ENCODE results near the gene MRTFA.

Gene MRTFA

DNA sequence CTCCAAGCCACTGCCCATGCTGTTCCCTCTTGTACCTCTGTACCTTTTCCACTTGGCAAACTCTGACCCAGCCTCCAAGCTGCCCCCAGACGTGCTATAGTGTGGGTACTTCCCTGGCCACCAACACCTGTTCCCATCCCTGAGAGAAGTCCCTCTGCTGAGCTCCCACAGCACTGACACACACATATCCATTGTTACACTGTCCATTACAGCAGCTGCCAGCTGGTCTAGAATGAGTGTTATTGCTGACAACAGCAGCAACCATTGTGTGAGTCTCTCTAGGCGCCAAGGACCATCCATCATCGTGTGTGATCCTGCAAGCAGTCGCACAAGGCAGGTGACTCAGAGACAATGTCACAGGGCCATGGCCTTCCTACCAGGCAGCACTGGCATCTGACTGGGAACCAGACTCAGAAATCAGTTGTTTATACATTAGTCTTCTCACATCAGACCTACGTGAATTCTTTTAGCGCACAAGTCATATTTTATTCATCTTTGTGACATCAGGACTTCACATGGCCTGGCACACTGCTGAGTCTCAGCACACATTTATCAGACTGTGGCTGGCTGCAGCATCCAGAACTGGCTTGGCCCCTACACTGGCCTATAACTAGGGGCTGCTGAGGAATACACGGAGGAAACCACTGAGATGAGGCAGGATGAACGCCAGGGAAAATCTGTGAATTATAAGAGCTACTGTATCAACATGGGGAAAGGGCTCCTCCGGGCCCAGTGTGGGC is 209.8 kb downstream of the MRTFA start:
- no peak for DNase-seq (ENCODE audit: low spot score)

- no peak for DNase-seq (ENCODE audit: low spot score)
These were observed 211.4 kb downstream of the MRTFA start for GRCh38 chr22:40425082-40425481.

DNA sequence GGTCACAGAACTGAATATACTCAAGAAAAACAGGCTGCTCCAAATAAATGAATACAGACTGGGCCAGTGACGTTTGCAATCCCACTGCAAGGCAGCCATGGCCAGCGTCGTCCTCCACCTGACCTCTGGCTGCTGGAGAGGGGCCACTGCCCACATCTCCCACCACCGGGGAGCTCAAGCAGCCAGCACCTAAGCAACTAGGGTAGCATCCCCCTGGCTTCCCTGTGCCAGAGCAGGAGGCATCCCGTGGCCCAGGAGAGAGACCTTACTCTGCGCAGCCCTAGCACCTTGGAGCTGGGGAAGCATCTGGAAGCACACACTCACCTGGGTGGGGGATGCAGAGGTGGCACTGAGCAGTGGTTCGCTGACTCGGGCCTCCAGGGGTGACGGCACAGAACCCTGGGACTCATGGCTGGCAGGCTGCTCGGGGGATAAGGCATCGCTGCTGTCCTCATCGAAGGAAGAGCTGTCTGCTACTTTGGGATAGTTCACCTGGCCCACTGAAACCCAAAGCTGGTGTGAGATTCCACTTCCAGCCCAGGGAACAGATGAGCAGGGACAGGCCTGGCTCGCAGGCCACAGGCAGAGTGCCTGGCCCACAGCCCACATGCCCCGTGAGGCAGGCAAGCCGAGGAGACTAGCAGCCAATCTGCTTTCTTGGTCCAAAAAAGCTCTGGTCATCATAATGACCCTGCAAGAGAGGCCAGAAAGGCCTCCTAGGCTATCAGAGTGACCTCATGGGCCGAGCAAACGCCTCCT is 212.5 kb downstream of the MRTFA start:
- DNase-seq (ENCODE audit: low spot score), result no peak

DNA sequence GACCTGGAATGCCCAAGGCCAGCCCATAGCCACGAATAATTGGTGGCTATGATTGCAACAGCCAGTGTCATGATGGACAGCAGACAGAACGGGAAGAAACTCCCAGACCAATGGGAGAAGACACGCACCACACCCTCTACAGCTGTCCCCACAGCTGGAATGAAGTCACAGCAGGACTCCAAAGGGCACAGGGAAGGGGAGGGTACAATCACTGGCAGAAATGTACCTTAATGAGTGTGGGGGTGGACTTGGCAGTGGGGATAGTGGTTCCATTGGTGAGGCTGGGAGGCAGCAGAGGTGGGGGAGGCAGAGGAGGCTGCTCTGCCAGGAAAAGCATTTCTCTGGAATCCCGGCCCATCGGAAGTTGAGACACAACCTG is 213.2 kb downstream of the MRTFA start:
- DNase-seq (ENCODE audit: low spot score), result no peak

DNA sequence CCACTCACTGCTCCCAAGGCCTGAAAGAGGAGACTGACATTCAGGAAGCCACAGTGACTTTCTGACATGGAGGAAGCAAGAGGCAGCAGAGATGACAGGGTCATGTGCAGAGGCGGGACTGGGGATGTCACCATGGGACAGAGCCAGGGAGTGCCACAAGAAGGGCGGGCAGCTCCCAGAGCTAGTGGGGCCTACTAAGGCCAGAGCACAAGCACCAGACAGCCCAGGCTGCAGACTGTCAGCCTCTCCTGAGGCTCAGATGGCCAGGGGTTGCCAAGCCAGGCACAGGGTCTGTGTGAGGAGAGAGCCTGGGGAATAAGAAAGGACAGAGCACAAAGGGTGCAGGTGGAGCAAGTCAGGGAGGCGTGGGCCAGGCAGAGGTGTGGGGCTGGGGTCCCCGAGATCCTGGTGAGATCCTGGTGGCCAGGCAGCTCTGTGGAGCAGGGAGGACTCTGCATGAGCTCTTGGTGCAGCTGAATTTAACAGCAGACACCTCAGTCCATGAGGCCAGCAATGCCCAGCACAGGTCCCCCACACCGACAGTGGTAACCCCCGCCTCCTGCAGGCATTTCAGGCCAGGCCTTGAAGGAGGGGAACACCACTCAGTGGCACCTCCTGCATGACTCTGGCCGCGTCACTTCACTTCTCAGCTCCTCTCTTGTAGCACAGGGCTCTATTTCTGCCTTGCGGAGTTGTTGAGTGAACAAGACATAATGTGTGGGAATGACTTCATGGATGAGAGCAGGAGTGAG is 213.8 kb downstream of the MRTFA start:
- no peak for DNase-seq (ENCODE audit: low spot score)

DNA sequence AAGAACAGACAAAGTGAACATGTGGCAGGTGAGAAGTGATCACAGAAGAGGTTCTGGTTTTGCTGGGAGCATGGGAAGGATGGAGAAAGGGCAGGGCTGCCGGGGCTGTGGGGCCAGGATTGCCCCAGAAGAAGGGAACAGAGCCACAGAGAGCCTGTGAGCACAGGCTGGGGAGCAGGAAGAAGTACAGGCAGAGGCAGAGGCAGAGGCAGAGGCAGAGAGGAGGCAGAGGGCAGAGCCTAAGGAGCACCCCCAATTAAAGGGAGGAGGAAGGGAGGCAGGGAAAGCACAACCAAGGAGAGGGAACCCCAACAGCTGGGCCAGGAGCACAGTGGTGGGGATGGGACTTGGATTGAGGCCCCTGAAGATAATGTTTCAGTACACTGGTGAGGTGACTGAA is 214.6 kb downstream of the MRTFA start:
- no peak for DNase-seq (ENCODE audit: low spot score)

GRCh38 chr22:40421082-40421350 is 215.5 kb downstream of the MRTFA start:
- DNase-seq (ENCODE audit: low spot score), result no peak

DNA sequence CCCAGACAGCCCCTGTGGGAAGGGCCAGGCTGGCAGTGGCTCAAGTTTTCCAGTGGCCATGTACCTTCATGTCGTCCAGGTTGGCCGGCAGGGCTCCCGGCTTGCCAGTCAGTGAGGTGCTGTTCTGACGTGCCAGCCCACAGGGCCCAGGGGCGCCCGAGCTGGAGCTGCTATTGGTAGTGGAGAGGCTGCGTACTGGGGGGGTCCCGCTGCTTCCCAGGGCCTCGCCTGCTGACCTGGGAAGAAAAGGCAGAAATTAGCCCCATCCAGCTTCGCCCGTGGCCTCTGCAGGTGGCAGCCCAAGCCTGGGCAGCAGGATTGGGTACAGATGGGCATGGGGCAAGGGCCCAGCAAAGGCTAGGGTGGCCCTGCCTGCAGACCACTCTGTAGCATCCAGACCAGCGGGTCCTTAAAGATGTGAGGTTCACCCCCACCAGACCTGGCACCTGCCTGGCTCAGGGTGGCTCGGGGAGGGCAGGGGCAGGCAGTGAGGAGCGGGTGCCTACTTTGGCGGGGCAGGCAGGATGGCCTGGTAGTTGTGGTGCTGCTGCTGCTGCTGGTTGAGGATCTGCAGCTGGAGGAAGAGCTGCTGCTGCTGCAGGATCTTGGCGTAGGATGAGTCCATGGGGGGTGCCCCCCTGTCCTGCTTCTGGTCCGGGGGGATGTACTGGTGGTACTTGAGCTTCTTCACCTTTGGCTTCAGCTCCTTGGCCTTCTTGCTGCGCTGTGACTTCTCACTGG is 216.0 kb downstream of the MRTFA start:
- no peak for DNase-seq (ENCODE audit: low spot score)

DNA sequence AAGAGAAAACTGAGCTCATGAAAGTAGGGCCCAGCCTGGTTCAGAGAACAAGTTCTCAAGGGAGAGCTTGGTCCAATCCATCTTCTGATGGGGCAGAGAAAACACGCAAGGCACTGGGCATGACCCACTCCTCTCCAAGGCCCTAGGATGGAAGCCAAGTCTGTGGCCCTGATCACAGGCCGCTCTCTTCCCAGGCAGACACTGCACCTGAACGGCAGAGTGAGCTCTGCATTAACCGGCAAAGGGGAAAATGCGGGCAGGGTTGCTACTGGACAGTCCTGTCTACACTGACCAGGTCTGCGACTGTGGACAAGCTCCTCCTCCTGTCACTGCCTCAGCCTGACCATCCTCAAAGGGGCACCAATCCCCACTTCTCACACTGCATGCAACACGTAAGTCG is 216.8 kb downstream of the MRTFA start:
- DNase-seq (ENCODE audit: low spot score), result no peak

GRCh38 chr22:40418366-40419201 is 217.9 kb downstream of the MRTFA start:
- DNase-seq (ENCODE audit: low spot score), result no peak

- DNase-seq (ENCODE audit: low spot score), result no peak
These were observed 218.6 kb downstream of the MRTFA start for GRCh38 chr22:40417881-40418280.

DNA sequence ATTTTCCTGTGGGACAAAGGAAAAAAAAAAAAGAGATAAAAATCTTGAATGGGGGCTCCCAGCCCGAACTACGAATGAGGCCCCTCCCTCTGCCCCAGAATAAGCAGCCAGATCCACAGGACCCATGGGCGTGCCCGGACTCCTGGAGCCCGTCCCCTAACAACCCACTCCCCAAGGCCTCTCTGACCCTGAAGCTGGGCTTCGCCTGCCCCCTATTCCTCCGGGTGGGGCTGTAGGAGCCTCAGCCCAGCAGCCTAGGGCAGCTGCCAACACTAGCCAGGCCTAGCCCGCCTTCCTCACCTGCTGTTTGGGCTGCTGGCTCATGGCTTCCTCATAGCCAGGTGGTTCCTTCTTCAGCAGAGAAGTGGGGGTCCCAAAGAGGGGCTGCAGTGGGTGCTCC is 219.5 kb downstream of the MRTFA start:
- no peak for DNase-seq (ENCODE audit: low spot score)

GRCh38 chr22:40416636-40417035 is 219.9 kb downstream of the MRTFA start:
- no peak for DNase-seq (ENCODE audit: low spot score)

- no peak for DNase-seq (ENCODE audit: low spot score)
These were observed 220.3 kb downstream of the MRTFA start for GRCh38 chr22:40416267-40416570.

GRCh38 chr22:40415531-40416266 is 220.8 kb downstream of the MRTFA start:
- DNase-seq (ENCODE audit: low spot score), result no peak

GRCh38 chr22:40414838-40415505 is 221.5 kb downstream of the MRTFA start:
- no peak for DNase-seq (ENCODE audit: low spot score)

GRCh38 chr22:40414311-40414710 is 222.2 kb downstream of the MRTFA start:
- no peak for DNase-seq (ENCODE audit: low spot score)

GRCh38 chr22:40413873-40414272 is 222.6 kb downstream of the MRTFA start:
- no peak for DNase-seq (ENCODE audit: low spot score)

GRCh38 chr22:40412441-40412840 is 224.1 kb downstream of the MRTFA start:
- DNase-seq (ENCODE audit: low spot score), result no peak

DNA sequence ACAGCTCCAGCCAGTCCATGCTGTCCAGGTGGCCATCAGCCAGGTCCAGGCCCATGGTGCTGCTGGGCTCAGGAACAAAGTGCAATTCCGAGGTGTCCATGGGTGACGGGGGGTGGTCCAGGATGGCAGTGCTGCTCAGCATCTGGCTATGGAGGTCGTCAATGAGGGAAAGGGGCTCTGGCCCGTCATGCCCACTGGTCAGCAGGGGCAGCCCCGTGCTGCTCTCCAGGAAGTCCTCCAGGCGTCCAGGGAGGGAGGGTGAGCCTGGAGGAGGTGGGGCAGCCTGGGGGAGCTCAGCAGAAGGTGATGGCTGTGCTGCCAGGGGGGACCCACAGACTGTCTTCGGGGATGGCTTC is 225.0 kb downstream of the MRTFA start:
- no peak for DNase-seq (ENCODE audit: low spot score)
